Measurements from ENCODE around the gene PTPRU. TPM values are rescaled to one million over a fixed set of nuclear protein-coding genes. Genes with fewer than 3 reads are reported as not detected.

Gene PTPRU
- polyA plus RNA-seq, 2 of the 4 experiments (the other 2 are of a cell fraction), result 5.7 to 6.1 TPM

DNA sequence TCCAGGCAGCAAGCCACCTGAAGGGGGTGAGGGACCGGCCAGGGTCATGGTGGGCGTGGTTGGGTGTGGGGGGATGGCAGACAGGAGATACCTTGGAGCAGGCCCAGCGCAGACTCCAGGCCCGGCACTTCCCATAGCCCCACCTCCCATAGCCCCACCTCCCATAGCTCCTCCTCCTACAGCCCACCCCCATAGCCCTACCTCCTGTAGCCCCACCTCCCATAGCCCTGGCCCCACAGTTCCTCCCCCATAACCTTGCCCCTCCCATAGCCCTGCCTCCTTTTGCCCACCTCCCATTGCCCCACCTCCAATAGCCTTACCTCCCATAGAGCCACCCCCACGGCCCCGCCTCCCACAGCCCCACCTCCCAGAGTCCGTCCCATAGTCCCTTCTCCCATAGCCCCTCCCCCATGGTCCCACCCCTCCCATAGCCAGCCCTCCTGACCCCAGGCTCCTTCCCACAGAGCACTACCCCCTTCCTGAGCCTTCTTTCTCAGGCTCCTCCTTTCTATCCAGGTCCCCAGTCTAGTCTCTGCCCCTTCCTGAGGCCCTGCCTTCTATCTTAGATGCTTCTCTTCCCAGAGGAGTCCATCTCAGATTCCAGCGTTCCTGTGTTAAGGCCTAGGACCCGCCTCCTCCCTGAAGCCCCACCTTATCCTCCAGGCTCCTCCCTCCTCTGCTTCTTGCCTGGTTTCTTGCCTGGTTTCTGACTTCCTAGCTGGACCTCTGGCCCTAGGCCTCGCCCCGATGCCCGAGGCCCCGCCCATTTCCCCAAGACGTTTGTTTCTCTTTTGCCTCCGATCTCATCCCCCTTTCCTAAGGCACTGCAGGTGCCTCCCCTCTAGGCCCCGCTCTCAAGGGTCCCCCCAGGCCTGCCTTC lies 46.8 kb downstream of the PTPRU start:
- DNase-seq (ENCODE audit: low read depth in 1 of 2, low spot score in 1 of 2), result peak; percentile 64 to 92

GRCh38 chr1:29283804-29284195 lies 47.5 kb downstream of the PTPRU start:
- Histone ChIP-seq H3K4me3 (peak overlapping the region; percentile 24; the same call in 1 of the 3 replicates), H3K9me3 (no peaks in the 10 kb centered on the region), H3K27ac (peak overlapping the region; percentile 65 to 80), H3K4me2 (peak overlapping the region; percentile 64), H3K4me1 (peaks cover 22% of the 10 kb centered on the region; the same call in 1 of the 3 replicates)
- ChIA-PET POLR2A (no interaction called here), CTCF (no interaction called here)
- DNase-seq (ENCODE audit: low read depth in 1 of 2, low spot score in 1 of 2) (no peak), ATAC-seq (no peak), FAIRE-seq (no peak)
- TF ChIP-seq, protein P1, sequence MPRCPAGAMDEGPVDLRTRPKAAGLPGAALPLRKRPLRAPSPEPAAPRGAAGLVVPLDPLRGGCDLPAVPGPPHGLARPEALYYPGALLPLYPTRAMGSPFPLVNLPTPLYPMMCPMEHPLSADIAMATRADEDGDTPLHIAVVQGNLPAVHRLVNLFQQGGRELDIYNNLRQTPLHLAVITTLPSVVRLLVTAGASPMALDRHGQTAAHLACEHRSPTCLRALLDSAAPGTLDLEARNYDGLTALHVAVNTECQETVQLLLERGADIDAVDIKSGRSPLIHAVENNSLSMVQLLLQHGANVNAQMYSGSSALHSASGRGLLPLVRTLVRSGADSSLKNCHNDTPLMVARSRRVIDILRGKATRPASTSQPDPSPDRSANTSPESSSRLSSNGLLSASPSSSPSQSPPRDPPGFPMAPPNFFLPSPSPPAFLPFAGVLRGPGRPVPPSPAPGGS (IDR thresholded peaks at IDR 0.05), result no peak
- TF ChIP-seq CBX2 (IDR thresholded peaks at IDR 0.05; ENCODE audit: borderline replicate concordance, low read depth) (no peak), CHD4 (IDR thresholded peaks at IDR 0.05; ENCODE audit: borderline replicate concordance) (no peak), NFE2L2 (conservative IDR thresholded peaks at IDR 0.05; ENCODE audit: low read length) (no peak), HOXB13 (CRISPR knock-in tag; IDR thresholded peaks at IDR 0.05; ENCODE audit: low read depth) (no peak), JUNB (IDR thresholded peaks at IDR 0.05) (no peak), SMC3 (IDR thresholded peaks at IDR 0.05) (no peak), HOXB5 (CRISPR knock-in tag; IDR thresholded peaks at IDR 0.05) (no peak), RNF2 (IDR thresholded peaks at IDR 0.05; ENCODE audit: borderline replicate concordance, low read depth) (no peak), CBX8 (IDR thresholded peaks at IDR 0.05) (no peak), POLR2AphosphoS2 (conservative IDR thresholded peaks at IDR 0.05; ENCODE audit: low read length) (no peak), PBX3 (IDR thresholded peaks at IDR 0.05) (no peak)
- TF ChIP-seq, protein P2, sequence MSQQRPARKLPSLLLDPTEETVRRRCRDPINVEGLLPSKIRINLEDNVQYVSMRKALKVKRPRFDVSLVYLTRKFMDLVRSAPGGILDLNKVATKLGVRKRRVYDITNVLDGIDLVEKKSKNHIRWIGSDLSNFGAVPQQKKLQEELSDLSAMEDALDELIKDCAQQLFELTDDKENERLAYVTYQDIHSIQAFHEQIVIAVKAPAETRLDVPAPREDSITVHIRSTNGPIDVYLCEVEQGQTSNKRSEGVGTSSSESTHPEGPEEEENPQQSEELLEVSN (IDR thresholded peaks at IDR 0.05; ENCODE audit: borderline replicate concordance, low read depth), result no peak
- TF ChIP-seq, protein P3, sequence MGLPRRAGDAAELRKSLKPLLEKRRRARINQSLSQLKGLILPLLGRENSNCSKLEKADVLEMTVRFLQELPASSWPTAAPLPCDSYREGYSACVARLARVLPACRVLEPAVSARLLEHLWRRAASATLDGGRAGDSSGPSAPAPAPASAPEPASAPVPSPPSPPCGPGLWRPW (IDR thresholded peaks at IDR 0.05), result no peak
- 100% methylated on average over 3 of the region's 10 CpGs for WGBS (ENCODE audit: missing lambda C conversion rate)

More for the DNA sequence above, 46.8 kb downstream of the PTPRU start:
- ATAC-seq (peak; percentile 91 to 92), FAIRE-seq (no peak)
- Histone ChIP-seq H3K4me1 (peaks cover 22% of the 10 kb centered on the region; the same call in 1 of the 3 replicates), H3K9me3 (no peaks in the 10 kb centered on the region), H3K4me2 (peak overlapping the region; percentile 64), H3K4me3 (peak overlapping the region; percentile 24; the same call in 2 of the 3 replicates), H3K27ac (peak overlapping the region; percentile 65 to 80)
- TF ChIP-seq ELK1 (IDR thresholded peaks at IDR 0.05; ENCODE audit: low read depth, low read length) (no peak), NPAS2 (CRISPR knock-in tag; IDR thresholded peaks at IDR 0.05; ENCODE audit: borderline replicate concordance) (no peak), MYC (IDR thresholded peaks at IDR 0.05; ENCODE audit: borderline replicate concordance, low read length) (no peak), ESRRA (IDR thresholded peaks at IDR 0.05; ENCODE audit: borderline replicate concordance, low read length) (no peak), JUN (IDR thresholded peaks at IDR 0.05) (no peak), ATOH8 (CRISPR knock-in tag; IDR thresholded peaks at IDR 0.05; ENCODE audit: low read depth) (no peak), SREBF2 (IDR thresholded peaks at IDR 0.05) (no peak), NR3C1 (IDR thresholded peaks at IDR 0.05) (no peak), KDM5A (IDR thresholded peaks at IDR 0.05) (no peak), EHF (CRISPR knock-in tag; IDR thresholded peaks at IDR 0.05) (no peak), POLR2A (IDR thresholded peaks at IDR 0.05; ENCODE audit: low read length) (no peak), ZSCAN20 (CRISPR knock-in tag; IDR thresholded peaks at IDR 0.05) (no peak)
- POLR2A ChIA-PET, result no interaction called here
- WGBS (ENCODE audit: missing lambda C conversion rate), result 15% methylated on average over 11 of the region's 16 CpGs
- CTCF ChIA-PET, result no interaction called here
